ENCODE measurements around the gene NRXN2. TPM values are rescaled to one million over a fixed set of nuclear protein-coding genes. Genes with fewer than 3 reads are reported as not detected.
A peak's percentile ranks its signal among the peaks of the same experiment; 100 is the strongest.

The NRXN2 gene
- total RNA-seq, 4 donors from 2014 or later, result 0.21 to 0.72 (median 0.64) TPM; not detected in 1

- Histone ChIP-seq H3K4me3 (no peak overlapping the region), H3K9me3 (no peaks in the 10 kb centered on the region), H3K36me3 (no peaks in the 10 kb centered on the region), H3K27ac (no peak overlapping the region), H3K27me3 (peaks cover 28% of the 10 kb centered on the region), H3K4me1 (peaks cover 16% of the 10 kb centered on the region)
- no peak for TF ChIP-seq POLR2A (IDR thresholded peaks at IDR 0.05)
- no peak for DNase-seq (ENCODE audit: low spot score in 2 of 2)
- WGBS, result 68% methylated on average over 7 of the region's 8 CpGs
Observed at GRCh38 chr11:64690235-64690634, 32.8 kb downstream of the NRXN2 start.

- Histone ChIP-seq H3K27me3 (peaks cover 15% of the 10 kb centered on the region), H3K27ac (no peak overlapping the region), H3K4me1 (peaks cover 20% of the 10 kb centered on the region), H3K36me3 (no peaks in the 10 kb centered on the region), H3K9me3 (no peaks in the 10 kb centered on the region), H3K4me3 (peak overlapping the region; percentile 32)
- 7% methylated on average over 13 of the region's 13 CpGs for WGBS
- TF ChIP-seq CTCF (IDR thresholded peaks at IDR 0.05), result peak; percentile 69 to 89
- no peak for TF ChIP-seq POLR2A (IDR thresholded peaks at IDR 0.05)
- peak; percentile 91 to 92 for DNase-seq (ENCODE audit: low spot score in 2 of 2)
Observed at GRCh38 chr11:64688534-64688982, 34.4 kb downstream of the NRXN2 start.

GRCh38 chr11:64687643-64688533 lies 35.1 kb downstream of the NRXN2 start:
- no peak for TF ChIP-seq CTCF (IDR thresholded peaks at IDR 0.05)
- TF ChIP-seq POLR2AphosphoS5 (IDR thresholded peaks at IDR 0.05), result no peak
- H3K4me3 ChIP-seq, result peak overlapping the region; percentile 32
- no peak for DNase-seq (ENCODE audit: low spot score in 2 of 2)
- no peaks in the 10 kb centered on the region for H3K9me3 ChIP-seq
- H3K27me3 ChIP-seq, result peaks cover 9% of the 10 kb centered on the region
- no peak overlapping the region for H3K27ac ChIP-seq
- peaks cover 18% of the 10 kb centered on the region for H3K4me1 ChIP-seq
- H3K36me3 ChIP-seq, result no peaks in the 10 kb centered on the region
- 53% methylated on average over 19 of the region's 19 CpGs for WGBS

- peaks cover 2% of the 10 kb centered on the region for H3K27me3 ChIP-seq
- no peak for DNase-seq (ENCODE audit: low spot score in 2 of 2)
- no peak overlapping the region for H3K4me3 ChIP-seq
- no peak overlapping the region for H3K27ac ChIP-seq
- H3K4me1 ChIP-seq, result peaks cover 18% of the 10 kb centered on the region
- H3K36me3 ChIP-seq, result no peaks in the 10 kb centered on the region
- no peaks in the 10 kb centered on the region for H3K9me3 ChIP-seq
- 43% methylated on average over 3 of the region's 6 CpGs for WGBS
- TF ChIP-seq POLR2A (IDR thresholded peaks at IDR 0.05), result no peak
- no peak for TF ChIP-seq CTCF (IDR thresholded peaks at IDR 0.05)
- TF ChIP-seq POLR2AphosphoS5 (IDR thresholded peaks at IDR 0.05), result no peak
- TF ChIP-seq EP300 (IDR thresholded peaks at IDR 0.05), result no peak
Observed at GRCh38 chr11:64687204-64687603, 35.8 kb downstream of the NRXN2 start.

DNA sequence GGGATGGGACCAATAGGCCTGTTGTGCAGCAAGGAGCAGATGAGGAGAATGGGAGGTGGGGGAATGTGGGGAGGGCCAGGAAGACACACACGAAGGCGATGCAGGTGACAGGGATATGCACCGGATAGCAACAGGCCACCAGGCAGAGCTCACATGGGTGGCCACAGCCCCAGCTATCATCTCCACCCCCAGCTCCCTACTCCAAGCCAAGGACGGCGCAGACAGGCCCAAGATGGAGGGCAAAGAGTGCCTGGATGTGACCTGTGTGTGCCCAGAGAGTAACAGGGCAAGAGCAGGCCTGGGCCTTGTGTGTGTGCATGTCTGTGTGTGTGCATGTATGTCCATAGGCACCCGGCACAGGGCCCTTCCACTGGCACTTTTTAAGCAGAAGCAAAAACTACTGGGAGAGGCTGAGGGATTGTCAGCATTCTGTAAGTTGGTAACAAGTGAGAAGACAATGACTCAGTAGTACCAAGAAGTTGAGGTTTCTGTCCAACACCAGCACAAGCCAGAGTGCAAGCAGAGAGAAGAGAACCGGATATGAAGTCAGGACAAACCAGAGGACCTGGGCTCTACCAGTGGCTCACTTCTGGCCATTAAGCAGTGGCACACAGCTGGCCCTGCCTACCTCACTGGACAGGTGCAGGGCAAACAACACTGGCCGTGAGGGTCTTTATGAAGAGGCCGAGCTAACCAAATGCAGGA lies 36.4 kb downstream of the NRXN2 start:
- WGBS, result 93% methylated on average over 6 of the region's 9 CpGs
- Histone ChIP-seq H3K27me3 (no peaks in the 10 kb centered on the region), H3K36me3 (no peaks in the 10 kb centered on the region), H3K4me1 (peaks cover 18% of the 10 kb centered on the region), H3K9me3 (no peaks in the 10 kb centered on the region), H3K27ac (no peak overlapping the region), H3K4me3 (no peak overlapping the region)
- TF ChIP-seq CTCF (IDR thresholded peaks at IDR 0.05) (no peak), EP300 (IDR thresholded peaks at IDR 0.05) (no peak), POLR2AphosphoS5 (IDR thresholded peaks at IDR 0.05) (no peak), POLR2A (IDR thresholded peaks at IDR 0.05) (no peak)
- no peak for DNase-seq (ENCODE audit: low spot score in 2 of 2)
